ENCODE data around the gene SPTLC3. TPM values are rescaled to one million over a fixed set of nuclear protein-coding genes. Genes with fewer than 3 reads are reported as not detected.

Gene SPTLC3
- polyA plus RNA-seq, 1 donor from 2014 or later = not detected

DNA sequence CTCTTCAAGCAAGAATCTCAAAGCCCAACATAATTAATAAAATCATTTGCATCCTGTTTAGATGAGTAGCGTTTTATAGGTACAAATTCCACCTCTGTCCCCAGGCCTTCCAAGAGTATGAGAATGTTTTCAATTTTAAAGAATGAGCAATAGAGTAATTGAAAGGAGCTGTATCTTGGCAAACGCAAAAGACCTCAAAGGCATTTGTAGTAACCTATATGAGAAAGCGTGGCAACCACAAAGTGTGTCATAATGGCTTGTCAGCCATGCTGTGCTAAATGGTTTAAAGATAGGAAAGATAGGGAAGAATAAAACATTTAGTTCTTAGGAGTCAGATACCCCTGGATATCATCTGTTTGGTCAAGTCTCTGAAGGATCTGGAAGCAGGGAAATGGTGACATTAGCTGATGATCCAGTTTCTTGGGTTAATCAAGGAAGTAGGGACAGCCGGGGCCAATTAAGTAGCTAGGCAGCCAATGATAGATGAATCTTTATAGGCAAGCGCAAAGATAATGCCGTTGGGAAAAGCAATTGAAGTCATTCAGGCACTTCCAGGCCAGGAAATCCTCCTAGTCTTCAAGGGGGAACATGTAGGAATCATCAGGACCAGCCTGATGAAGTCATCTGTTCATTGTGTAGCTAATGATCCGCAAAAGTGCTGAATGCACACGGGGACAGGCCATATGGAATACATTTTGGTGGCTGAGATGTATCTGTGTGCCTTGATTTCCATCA is 140.8 kb downstream of the SPTLC3 start:
- Histone ChIP-seq H3K36me3 (ENCODE audit: insufficient read depth, low read length) (no peaks in the 10 kb centered on the region), H3K27ac (ENCODE audit: low read length) (no peak overlapping the region), H3K79me2 (replicated peaks; ENCODE audit: insufficient read depth, low read length) (no peaks in the 10 kb centered on the region), H4K20me1 (ENCODE audit: insufficient read depth) (no peaks in the 10 kb centered on the region), H3K9me3 (ENCODE audit: low read length) (no peaks in the 10 kb centered on the region), H3K9ac (ENCODE audit: low read length) (no peak overlapping the region), H3K9me2 (ENCODE audit: insufficient read depth, low read length) (no peaks in the 10 kb centered on the region), H2AFZ (ENCODE audit: low read depth, low read length) (no peak overlapping the region), H3K27me3 (ENCODE audit: insufficient read depth, low read depth, low read length) (no peaks in the 10 kb centered on the region), H3K4me2 (ENCODE audit: low read length) (no peak overlapping the region), H3K4me3 (ENCODE audit: low read length) (no peak overlapping the region), H3F3A (ENCODE audit: insufficient read depth, low read length, poor library complexity, severe bottlenecking) (no peaks in the 10 kb centered on the region)
- TF ChIP-seq MXI1 (conservative IDR thresholded peaks at IDR 0.05; ENCODE audit: poor library complexity, severe bottlenecking) = no peak

DNA sequence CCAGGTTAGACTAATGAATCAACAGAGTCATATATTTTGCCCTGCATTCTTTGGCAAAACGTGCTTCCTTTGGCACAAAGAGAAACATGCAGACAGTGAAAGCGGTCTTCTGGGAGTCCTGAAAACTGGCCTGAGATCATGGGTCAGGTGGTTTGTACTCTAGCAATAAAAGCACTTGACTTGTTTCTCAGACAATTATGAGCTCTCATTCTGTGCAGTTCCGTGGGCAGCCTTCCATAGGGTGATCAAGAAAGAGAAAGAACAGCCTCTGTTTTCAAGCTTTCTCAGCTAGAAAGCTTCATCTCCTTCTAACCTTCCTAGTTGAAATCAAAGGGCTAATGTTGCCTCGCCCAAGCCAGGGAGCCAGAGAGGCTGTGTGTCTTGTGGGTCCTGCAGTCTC is 149.6 kb downstream of the SPTLC3 start:
- H3K9me3 ChIP-seq (ENCODE audit: low read length) = no peaks in the 10 kb centered on the region
- H3K9ac ChIP-seq (ENCODE audit: low read length) = no peak overlapping the region
- no peak overlapping the region for H2AFZ ChIP-seq (ENCODE audit: low read depth, low read length)
- H3K4me2 ChIP-seq (ENCODE audit: low read length) = no peak overlapping the region
- H4K20me1 ChIP-seq (ENCODE audit: insufficient read depth) = no peaks in the 10 kb centered on the region
- H3K4me3 ChIP-seq (ENCODE audit: low read length) = no peak overlapping the region
- H3K9me2 ChIP-seq (ENCODE audit: insufficient read depth, low read length) = no peaks in the 10 kb centered on the region
- H3K27me3 ChIP-seq (ENCODE audit: insufficient read depth, low read depth, low read length) = no peaks in the 10 kb centered on the region
- no peak overlapping the region for H3K27ac ChIP-seq (ENCODE audit: low read length)
- H3K36me3 ChIP-seq (ENCODE audit: insufficient read depth, low read length) = no peaks in the 10 kb centered on the region
- TF ChIP-seq TAF1 (IDR thresholded peaks at IDR 0.05; ENCODE audit: low read depth) (no peak), RAD21 (conservative IDR thresholded peaks at IDR 0.05) (no peak), EZH2 (IDR thresholded peaks at IDR 0.05; ENCODE audit: borderline replicate concordance, insufficient read depth, low read length, poor library complexity, severe bottlenecking) (no peak), MXI1 (conservative IDR thresholded peaks at IDR 0.05; ENCODE audit: poor library complexity, severe bottlenecking) (no peak), EP300 (conservative IDR thresholded peaks at IDR 0.05; ENCODE audit: poor library complexity, severe bottlenecking) (no peak), POLR2AphosphoS5 (IDR thresholded peaks at IDR 0.05) (no peak), SMC3 (conservative IDR thresholded peaks at IDR 0.05; ENCODE audit: poor library complexity) (no peak)
- TF ChIP-seq, protein P1, sequence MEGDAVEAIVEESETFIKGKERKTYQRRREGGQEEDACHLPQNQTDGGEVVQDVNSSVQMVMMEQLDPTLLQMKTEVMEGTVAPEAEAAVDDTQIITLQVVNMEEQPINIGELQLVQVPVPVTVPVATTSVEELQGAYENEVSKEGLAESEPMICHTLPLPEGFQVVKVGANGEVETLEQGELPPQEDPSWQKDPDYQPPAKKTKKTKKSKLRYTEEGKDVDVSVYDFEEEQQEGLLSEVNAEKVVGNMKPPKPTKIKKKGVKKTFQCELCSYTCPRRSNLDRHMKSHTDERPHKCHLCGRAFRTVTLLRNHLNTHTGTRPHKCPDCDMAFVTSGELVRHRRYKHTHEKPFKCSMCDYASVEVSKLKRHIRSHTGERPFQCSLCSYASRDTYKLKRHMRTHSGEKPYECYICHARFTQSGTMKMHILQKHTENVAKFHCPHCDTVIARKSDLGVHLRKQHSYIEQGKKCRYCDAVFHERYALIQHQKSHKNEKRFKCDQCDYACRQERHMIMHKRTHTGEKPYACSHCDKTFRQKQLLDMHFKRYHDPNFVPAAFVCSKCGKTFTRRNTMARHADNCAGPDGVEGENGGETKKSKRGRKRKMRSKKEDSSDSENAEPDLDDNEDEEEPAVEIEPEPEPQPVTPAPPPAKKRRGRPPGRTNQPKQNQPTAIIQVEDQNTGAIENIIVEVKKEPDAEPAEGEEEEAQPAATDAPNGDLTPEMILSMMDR (IDR thresholded peaks at IDR 0.05; ENCODE audit: poor library complexity, severe bottlenecking) = no peak
- TF ChIP-seq, protein P2, sequence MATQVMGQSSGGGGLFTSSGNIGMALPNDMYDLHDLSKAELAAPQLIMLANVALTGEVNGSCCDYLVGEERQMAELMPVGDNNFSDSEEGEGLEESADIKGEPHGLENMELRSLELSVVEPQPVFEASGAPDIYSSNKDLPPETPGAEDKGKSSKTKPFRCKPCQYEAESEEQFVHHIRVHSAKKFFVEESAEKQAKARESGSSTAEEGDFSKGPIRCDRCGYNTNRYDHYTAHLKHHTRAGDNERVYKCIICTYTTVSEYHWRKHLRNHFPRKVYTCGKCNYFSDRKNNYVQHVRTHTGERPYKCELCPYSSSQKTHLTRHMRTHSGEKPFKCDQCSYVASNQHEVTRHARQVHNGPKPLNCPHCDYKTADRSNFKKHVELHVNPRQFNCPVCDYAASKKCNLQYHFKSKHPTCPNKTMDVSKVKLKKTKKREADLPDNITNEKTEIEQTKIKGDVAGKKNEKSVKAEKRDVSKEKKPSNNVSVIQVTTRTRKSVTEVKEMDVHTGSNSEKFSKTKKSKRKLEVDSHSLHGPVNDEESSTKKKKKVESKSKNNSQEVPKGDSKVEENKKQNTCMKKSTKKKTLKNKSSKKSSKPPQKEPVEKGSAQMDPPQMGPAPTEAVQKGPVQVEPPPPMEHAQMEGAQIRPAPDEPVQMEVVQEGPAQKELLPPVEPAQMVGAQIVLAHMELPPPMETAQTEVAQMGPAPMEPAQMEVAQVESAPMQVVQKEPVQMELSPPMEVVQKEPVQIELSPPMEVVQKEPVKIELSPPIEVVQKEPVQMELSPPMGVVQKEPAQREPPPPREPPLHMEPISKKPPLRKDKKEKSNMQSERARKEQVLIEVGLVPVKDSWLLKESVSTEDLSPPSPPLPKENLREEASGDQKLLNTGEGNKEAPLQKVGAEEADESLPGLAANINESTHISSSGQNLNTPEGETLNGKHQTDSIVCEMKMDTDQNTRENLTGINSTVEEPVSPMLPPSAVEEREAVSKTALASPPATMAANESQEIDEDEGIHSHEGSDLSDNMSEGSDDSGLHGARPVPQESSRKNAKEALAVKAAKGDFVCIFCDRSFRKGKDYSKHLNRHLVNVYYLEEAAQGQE (IDR thresholded peaks at IDR 0.05; ENCODE audit: borderline replicate concordance) = no peak
- no peaks in the 10 kb centered on the region for H3F3A ChIP-seq (ENCODE audit: insufficient read depth, low read length, poor library complexity, severe bottlenecking)
- H3K79me2 ChIP-seq (replicated peaks; ENCODE audit: insufficient read depth, low read length) = no peaks in the 10 kb centered on the region

Data from neural cell (in vitro differentiated cells).